Measurements from ENCODE around the gene GK.
A peak's percentile ranks its signal among the peaks of the same experiment; 100 is the strongest.
"Not testable (repeated sequence)": the region's sequence is repeated elsewhere in the genome, so short reads cannot be mapped to it uniquely, and the experiment has no call there.

The GK gene

GRCh38 chrX:30654386-30654785 is 1.2 kb downstream of the GK start:
- DNase-seq (ENCODE audit: low spot score): not testable (repeated sequence)

GRCh38 chrX:30654989-30655607 is 1.9 kb downstream of the GK start:
- no peak for DNase-seq (ENCODE audit: low spot score)

GRCh38 chrX:30655991-30656390 is 2.8 kb downstream of the GK start:
- no peak for DNase-seq (ENCODE audit: low spot score)

- DNase-seq (ENCODE audit: low spot score): no peak
Observed at GRCh38 chrX:30657196-30658161, 4.3 kb downstream of the GK start.

GRCh38 chrX:30659421-30659820 is 6.2 kb downstream of the GK start:
- DNase-seq (ENCODE audit: low spot score): peak; percentile 27

- DNase-seq (ENCODE audit: low spot score): no peak
Observed at GRCh38 chrX:30661228-30661627, 8.0 kb downstream of the GK start.

GRCh38 chrX:30663322-30663721 is 10.1 kb downstream of the GK start:
- no peak for DNase-seq (ENCODE audit: low spot score)

GRCh38 chrX:30665471-30665870 is 12.2 kb downstream of the GK start:
- no peak for DNase-seq (ENCODE audit: low spot score)

- no peak for DNase-seq (ENCODE audit: low spot score)
Observed at GRCh38 chrX:30666094-30666493, 12.9 kb downstream of the GK start.

- no peak for DNase-seq (ENCODE audit: low spot score)
Observed at GRCh38 chrX:30668581-30668980, 15.4 kb downstream of the GK start.

GRCh38 chrX:30671189-30671588 is 18.0 kb downstream of the GK start:
- not testable (repeated sequence) for DNase-seq (ENCODE audit: low spot score)

- no peak for DNase-seq (ENCODE audit: low spot score)
Observed at GRCh38 chrX:30673127-30673796, 20.0 kb downstream of the GK start.

- no peak for DNase-seq (ENCODE audit: low spot score)
Observed at GRCh38 chrX:30673884-30674598, 20.8 kb downstream of the GK start.

- DNase-seq (ENCODE audit: low spot score): no peak
Observed at GRCh38 chrX:30674799-30675198, 21.6 kb downstream of the GK start.

- no peak for DNase-seq (ENCODE audit: low spot score)
Observed at GRCh38 chrX:30679369-30679768, 26.1 kb downstream of the GK start.

GRCh38 chrX:30680618-30681017 is 27.4 kb downstream of the GK start:
- DNase-seq (ENCODE audit: low spot score): no peak

- DNase-seq (ENCODE audit: low spot score): no peak
Observed at GRCh38 chrX:30688641-30689040, 35.4 kb downstream of the GK start.

- DNase-seq (ENCODE audit: low spot score): no peak
Observed at GRCh38 chrX:30689116-30689515, 35.9 kb downstream of the GK start.

GRCh38 chrX:30690330-30690729 is 37.1 kb downstream of the GK start:
- DNase-seq (ENCODE audit: low spot score): no peak

- DNase-seq (ENCODE audit: low spot score): no peak
Observed at GRCh38 chrX:30693999-30694650, 40.9 kb downstream of the GK start.

- no peak for DNase-seq (ENCODE audit: low spot score)
Observed at GRCh38 chrX:30702736-30703135, 49.5 kb downstream of the GK start.
